Naive thymus-derived CD4-positive, alpha-beta T cell (primary cell): ENCODE data around the gene CHI3L1. TPM values are rescaled to one million over a fixed set of nuclear protein-coding genes. Genes with fewer than 3 reads are reported as not detected.

Experiments
- ATAC-seq: fragments of 150-1000 bp; cut with Tn5 transposase; 2 replicates; pipeline ENCODE4 v1.10.0; 2021; ENCODE audit warnings: mild to moderate bottlenecking, moderate library complexity
- CTCF ChIA-PET: fragments of 350-600 bp; sonication (Branson Sonifier 250); formaldehyde crosslinking; loops from one replicate; lab custom pipeline; 2021; ENCODE audit warnings: antibody characterized with exemption; lab: Charles Lee
- POLR2A ChIA-PET: fragments of 350-600 bp; sonication (Branson Sonifier 250); formaldehyde crosslinking; loops from one replicate; lab custom pipeline; 2021; ENCODE audit warnings: antibody characterized with exemption, inconsistent platforms; lab: Charles Lee
- DNase-seq, 9 donors: peaks; one replicate each; pipeline versions ENCODE4 v3.0.0 to v3.0.0-alpha.2; 2020 to 2022; ENCODE audit warnings: mixed read lengths in 1 of 9
- H3K27ac ChIP-seq: one replicate; pipeline ENCODE4 v1.7.0; 2013; ENCODE audit warnings: mild to moderate bottlenecking, low read depth, low read length, moderate library complexity
- H3K27me3 ChIP-seq, 2 donors: one replicate each; pipeline ENCODE4 v1.7.0; 2013; ENCODE audit warnings: low read length in 2 of 2, mild to moderate bottlenecking in 2 of 2, moderate library complexity in 2 of 2; ENCODE audit not compliant: control insufficient read depth in 2 of 2, insufficient read depth in 2 of 2
- H3K36me3 ChIP-seq, 3 experiments: 1 replicate in 2 of 3; 2 replicates in 1 of 3; pipeline ENCODE4 v1.7.0; 2013; ENCODE audit warnings: low read length in 3 of 3, mild to moderate bottlenecking in 3 of 3, moderate library complexity in 1 of 3; ENCODE audit not compliant: insufficient read depth in 3 of 3, control insufficient read depth in 2 of 3
- H3K4me1 ChIP-seq, 2 donors: one replicate each; pipeline ENCODE4 v1.7.0; 2013; ENCODE audit warnings: low read length in 2 of 2, mild to moderate bottlenecking in 2 of 2, moderate library complexity in 1 of 2; ENCODE audit not compliant: control insufficient read depth in 2 of 2, insufficient read depth in 2 of 2
- H3K4me3 ChIP-seq: 2 replicates; pipeline ENCODE4 v1.7.0; 2013; ENCODE audit warnings: mild to moderate bottlenecking, low read length
- H3K9me3 ChIP-seq, 3 experiments: 1 replicate in 2 of 3; 2 replicates in 1 of 3; pipeline ENCODE4 v1.7.0; 2013; ENCODE audit warnings: low read length in 3 of 3; ENCODE audit not compliant: control insufficient read depth in 2 of 3
- H3K27ac Mint-ChIP-seq, 9 donors: one replicate each; pipeline ENCODE4 v1.8.0; 2020 to 2022; ENCODE audit warnings: mixed read lengths in 9 of 9, mild to moderate bottlenecking in 8 of 9, moderate library complexity in 5 of 9, inconsistent platforms in 2 of 9
- H3K27me3 Mint-ChIP-seq, 5 donors: one replicate each; pipeline ENCODE4 v1.8.0; 2021 to 2022; ENCODE audit warnings: mixed read lengths in 5 of 5, mild to moderate bottlenecking in 1 of 5
- H3K36me3 Mint-ChIP-seq, 5 donors: one replicate each; pipeline ENCODE4 v1.8.0; 2020 to 2022; ENCODE audit warnings: mixed read lengths in 5 of 5, mild to moderate bottlenecking in 3 of 5, inconsistent platforms in 1 of 5
- H3K4me1 Mint-ChIP-seq, 7 donors: one replicate each; pipeline ENCODE4 v1.8.0; 2020 to 2022; ENCODE audit warnings: mixed read lengths in 7 of 7, mild to moderate bottlenecking in 3 of 7, inconsistent platforms in 1 of 7
- H3K4me3 Mint-ChIP-seq, 10 donors: one replicate each; pipeline ENCODE4 v1.8.0; 2020 to 2022; ENCODE audit warnings: mild to moderate bottlenecking in 10 of 10, mixed read lengths in 10 of 10, moderate library complexity in 6 of 10, inconsistent platforms in 2 of 10
- H3K9me3 Mint-ChIP-seq, 11 donors: one replicate each; pipeline ENCODE4 v1.8.0; 2020 to 2022; ENCODE audit warnings: mixed read lengths in 11 of 11, mild to moderate bottlenecking in 4 of 11, inconsistent platforms in 1 of 11, moderate library complexity in 1 of 11
- intact Hi-C, 2 donors: fragments of 100-400 bp; cut with micrococcal nuclease; formaldehyde crosslinking; loops; one replicate each; pipeline ENCODE4 v1.15.1; 2023
- polyA plus RNA-seq, 2 donors: library from polyadenylated mRNA; unstranded; fragments of 300-500 nt; fragmentation: Illumina TruSeq; gene quantifications; one replicate each; pipeline ENCODE4 v1.2.3, GENCODE V29; 2021
- total RNA-seq, 6 experiments: library from RNA in 5 of 6; stranded (reverse) in 5 of 6; gene quantifications; 1 replicate in 5 of 6; 2 replicates in 1 of 6; pipeline ENCODE4 v1.2.3 and lab custom pipeline; 2021 to 2026

Gene CHI3L1
- total and polyA plus RNA-seq, 7 experiments from 2014 or later = 0.32 to 1.3 TPM; not detected in 5

GRCh38 chr1:203172184-203173010 is 14.1 kb downstream of the CHI3L1 start:
- CTCF ChIA-PET = interaction anchor here (1.0 kb wide), 1 partner anchor 133 kb away, joined by 4 read pairs; no protein-coding TSS in a partner anchor
- no peak overlapping the region for H3K4me3 ChIP-seq
- ATAC-seq = no peak

GRCh38 chr1:203171341-203172183 is 14.9 kb downstream of the CHI3L1 start:
- Mint-ChIP-seq H3K4me3 (no peak overlapping the region), H3K27me3 (no peaks in the 10 kb centered on the region), H3K4me1 (peaks cover 0 to 4% (median 0%) of the 10 kb centered on the region in 7 donors), H3K9me3 (no peaks in the 10 kb centered on the region), H3K27ac (no peak overlapping the region), H3K36me3 (no peaks in the 10 kb centered on the region)
- H3K4me1 ChIP-seq = no peaks in the 10 kb centered on the region
- no peaks in the 10 kb centered on the region for H3K36me3 ChIP-seq
- intact Hi-C loops = loop anchor here in 1 of 2 donors (1.0 kb wide), 1 partner anchor 132 kb away; no protein-coding TSS in a partner anchor
- no peak for ATAC-seq
- no peak for DNase-seq
- no peaks in the 10 kb centered on the region for H3K9me3 ChIP-seq
- H3K4me3 ChIP-seq = no peak overlapping the region
- CTCF ChIA-PET = interaction anchor here (1.0 kb wide), 1 partner anchor 132 kb away, joined by 4 read pairs; no protein-coding TSS in a partner anchor
- H3K27me3 ChIP-seq = no peaks in the 10 kb centered on the region
- POLR2A ChIA-PET = no interaction called here
- no peak overlapping the region for H3K27ac ChIP-seq

More at GRCh38 chr1:203172184-203173010, 14.1 kb downstream of the CHI3L1 start:
- DNase-seq = peak in 6 of 9 donors; percentile 13 to 58 (median 32)
- Mint-ChIP-seq H3K27ac (no peak overlapping the region), H3K4me3 (no peak overlapping the region), H3K27me3 (no peaks in the 10 kb centered on the region), H3K4me1 (peaks cover 0 to 4% (median 0%) of the 10 kb centered on the region in 7 donors), H3K36me3 (no peaks in the 10 kb centered on the region), H3K9me3 (no peaks in the 10 kb centered on the region)
- Histone ChIP-seq H3K36me3 (no peaks in the 10 kb centered on the region), H3K9me3 (no peaks in the 10 kb centered on the region), H3K27ac (no peak overlapping the region), H3K27me3 (no peaks in the 10 kb centered on the region), H3K4me1 (no peaks in the 10 kb centered on the region)
- intact Hi-C loops = loop anchor here in 1 of 2 donors (1.0 kb wide), 1 partner anchor 133 kb away; no protein-coding TSS in a partner anchor
- POLR2A ChIA-PET = no interaction called here

GRCh38 chr1:203170625-203171330 is 15.7 kb downstream of the CHI3L1 start:
- Mint-ChIP-seq H3K9me3 (no peaks in the 10 kb centered on the region), H3K27ac (no peak overlapping the region), H3K4me1 (peaks cover 0 to 4% (median 0%) of the 10 kb centered on the region in 7 donors), H3K27me3 (peaks cover 0 to 5% (median 0%) of the 10 kb centered on the region in 5 donors), H3K4me3 (no peak overlapping the region), H3K36me3 (no peaks in the 10 kb centered on the region)
- ATAC-seq = no peak
- no peaks in the 10 kb centered on the region for H3K4me1 ChIP-seq
- intact Hi-C loops = no loop called here
- CTCF ChIA-PET = no interaction called here
- POLR2A ChIA-PET = no interaction called here
- no peaks in the 10 kb centered on the region for H3K9me3 ChIP-seq
- no peaks in the 10 kb centered on the region for H3K27me3 ChIP-seq
- no peaks in the 10 kb centered on the region for H3K36me3 ChIP-seq
- no peak overlapping the region for H3K27ac ChIP-seq
- H3K4me3 ChIP-seq = no peak overlapping the region
- DNase-seq = no peak

- peaks cover 0 to 4% (median 0%) of the 10 kb centered on the region in 7 donors for H3K4me1 Mint-ChIP-seq
- intact Hi-C loops = no loop called here
- ATAC-seq = no peak
- Histone ChIP-seq H3K4me3 (no peak overlapping the region), H3K27ac (no peak overlapping the region), H3K27me3 (no peaks in the 10 kb centered on the region), H3K4me1 (no peaks in the 10 kb centered on the region), H3K9me3 (no peaks in the 10 kb centered on the region), H3K36me3 (no peaks in the 10 kb centered on the region)
- H3K9me3 Mint-ChIP-seq = no peaks in the 10 kb centered on the region
- no peak overlapping the region for H3K27ac Mint-ChIP-seq
- H3K27me3 Mint-ChIP-seq = peaks cover 0 to 9% (median 0%) of the 10 kb centered on the region in 5 donors
- ChIA-PET CTCF (no interaction called here), POLR2A (no interaction called here)
- no peak overlapping the region for H3K4me3 Mint-ChIP-seq
- no peaks in the 10 kb centered on the region for H3K36me3 Mint-ChIP-seq
- DNase-seq = no peak
Observed at GRCh38 chr1:203169770-203170520, 16.6 kb downstream of the CHI3L1 start.

- no peak for ATAC-seq
- no peak overlapping the region for H3K4me3 Mint-ChIP-seq
- H3K4me3 ChIP-seq = no peak overlapping the region
- peaks cover 0 to 4% (median 0%) of the 10 kb centered on the region in 7 donors for H3K4me1 Mint-ChIP-seq
- H3K4me1 ChIP-seq = no peaks in the 10 kb centered on the region
- peak overlapping the region in 1 of 9 donors; percentile 7 for H3K27ac Mint-ChIP-seq
- no peaks in the 10 kb centered on the region for H3K36me3 ChIP-seq
- H3K27ac ChIP-seq = no peak overlapping the region
- POLR2A ChIA-PET = no interaction called here
- H3K27me3 Mint-ChIP-seq = peaks cover 0 to 15% (median 4%) of the 10 kb centered on the region in 5 donors
- no peaks in the 10 kb centered on the region for H3K27me3 ChIP-seq
- no peak for DNase-seq
- intact Hi-C loops = no loop called here
- H3K9me3 ChIP-seq = no peaks in the 10 kb centered on the region
- no peaks in the 10 kb centered on the region for H3K36me3 Mint-ChIP-seq
- CTCF ChIA-PET = no interaction called here
- no peaks in the 10 kb centered on the region for H3K9me3 Mint-ChIP-seq
Observed at GRCh38 chr1:203168991-203169390, 17.5 kb downstream of the CHI3L1 start.
